Measurements from ENCODE around the gene ITIH1.

ITIH1 gene

GRCh38 chr3:52839892-52840545 lies 62.6 kb downstream of the ITIH1 start:
- no peak for DNase-seq (ENCODE audit: low read depth in 2 of 2)

- no peak for DNase-seq (ENCODE audit: low read depth in 2 of 2)
Measured at GRCh38 chr3:52841211-52841980, 64.0 kb downstream of the ITIH1 start.

Data from fibroblast of skin of left biceps (primary cell).